ENCODE results near the gene PTCSC3. TPM values are rescaled to one million over a fixed set of nuclear protein-coding genes. Genes with fewer than 3 reads are reported as not detected.
"Not testable (repeated sequence)": the region's sequence is repeated elsewhere in the genome, so short reads cannot be mapped to it uniquely, and the experiment has no call there.

The PTCSC3 gene
- total RNA-seq, 2 donors from 2014 or later: not detected

- DNase-seq (no peak), ATAC-seq (no peak)
- intact Hi-C loops (cut with DNase I): no loop called here
Observed at GRCh38 chr14:36181417-36181816, 4.9 kb upstream of the PTCSC3 start.

GRCh38 chr14:36177489-36177888 is 967 bp upstream of the PTCSC3 start:
- ATAC-seq (no peak), DNase-seq (no peak)
- intact Hi-C loops (cut with DNase I): no loop called here

GRCh38 chr14:36174767-36175424 is 1.6 kb downstream of the PTCSC3 start:
- DNase-seq (no peak), ATAC-seq (no peak)
- intact Hi-C loops (cut with DNase I): no loop called here

- DNase-seq: no peak
- no peak for ATAC-seq
- intact Hi-C loops (cut with DNase I): no loop called here
Observed at GRCh38 chr14:36173161-36173560, 3.4 kb downstream of the PTCSC3 start.

GRCh38 chr14:36171607-36172006 is 4.9 kb downstream of the PTCSC3 start:
- no peak for DNase-seq
- intact Hi-C loops (cut with DNase I): no loop called here

GRCh38 chr14:36167431-36167830 is 9.1 kb downstream of the PTCSC3 start:
- ATAC-seq: no peak
- intact Hi-C loops (cut with DNase I): no loop called here
- DNase-seq: no peak

More at GRCh38 chr14:36171607-36172006, 4.9 kb downstream of the PTCSC3 start:
- no peak for ATAC-seq

- no peak for DNase-seq
- intact Hi-C loops (cut with DNase I): no loop called here
- ATAC-seq: no peak
Observed at GRCh38 chr14:36163451-36163850, 13.1 kb downstream of the PTCSC3 start.

- DNase-seq (no peak), ATAC-seq (no peak)
- intact Hi-C loops (cut with DNase I): no loop called here
Observed at GRCh38 chr14:36162267-36162666, 14.3 kb downstream of the PTCSC3 start.

GRCh38 chr14:36161776-36162175 is 14.7 kb downstream of the PTCSC3 start:
- intact Hi-C loops (cut with DNase I): no loop called here
- ATAC-seq (no peak), DNase-seq (no peak)

- DNase-seq (no peak), ATAC-seq (no peak)
- intact Hi-C loops (cut with DNase I): no loop called here
Observed at GRCh38 chr14:36151335-36151734, 25.2 kb downstream of the PTCSC3 start.

- DNase-seq (no peak), ATAC-seq (no peak)
- intact Hi-C loops (cut with DNase I): no loop called here
Observed at GRCh38 chr14:36134038-36134437, 42.5 kb downstream of the PTCSC3 start.

GRCh38 chr14:36132826-36133225 is 43.7 kb downstream of the PTCSC3 start:
- DNase-seq: no peak
- no peak for ATAC-seq
- intact Hi-C loops (cut with DNase I): no loop called here

GRCh38 chr14:36130186-36130585 is 46.3 kb downstream of the PTCSC3 start:
- ATAC-seq (no peak), DNase-seq (no peak)
- intact Hi-C loops (cut with DNase I): no loop called here

GRCh38 chr14:36129181-36129580 is 47.3 kb downstream of the PTCSC3 start:
- DNase-seq (no peak), ATAC-seq (no peak)
- intact Hi-C loops (cut with DNase I): no loop called here

- intact Hi-C loops (cut with DNase I): no loop called here
- DNase-seq: no peak
- ATAC-seq: no peak
Observed at GRCh38 chr14:36113341-36113740, 63.2 kb downstream of the PTCSC3 start.

GRCh38 chr14:36111822-36112583 is 64.5 kb downstream of the PTCSC3 start:
- ATAC-seq: no peak
- intact Hi-C loops (cut with DNase I): no loop called here
- DNase-seq: no peak

GRCh38 chr14:36105401-36105800 is 71.1 kb downstream of the PTCSC3 start:
- ATAC-seq: no peak
- intact Hi-C loops (cut with DNase I): no loop called here
- DNase-seq: no peak

- DNase-seq; intact Hi-C loops (cut with DNase I); ATAC-seq: not testable (repeated sequence)
Observed at GRCh38 chr14:36104258-36104657, 72.3 kb downstream of the PTCSC3 start.

GRCh38 chr14:36099619-36100018 is 76.9 kb downstream of the PTCSC3 start:
- no peak for DNase-seq
- no peak for ATAC-seq
- intact Hi-C loops (cut with DNase I): no loop called here

GRCh38 chr14:36097356-36097755 is 79.2 kb downstream of the PTCSC3 start:
- no peak for ATAC-seq
- intact Hi-C loops (cut with DNase I): no loop called here
- DNase-seq: no peak

- DNase-seq (no peak), ATAC-seq (no peak)
- intact Hi-C loops (cut with DNase I): no loop called here
Observed at GRCh38 chr14:36096090-36096489, 80.4 kb downstream of the PTCSC3 start.

Measured in left cardiac atrium (tissue), 4 donors.